HepG2 (cell line): ENCODE measurements around the gene TMEM253. TPM values are rescaled to one million over a fixed set of nuclear protein-coding genes. Genes with fewer than 3 reads are reported as not detected.

Experiments
- ETV6 ChIP-seq: sonication (generic); formaldehyde crosslinking; conservative IDR thresholded peaks from 2 replicates; pipeline ENCODE4 v1.4.0; 2020; ENCODE audit warnings: missing genetic modification reagents
- FOSL1 ChIP-seq: sonication (generic); formaldehyde crosslinking; IDR thresholded peaks from 2 replicates; pipeline ENCODE4 v1.9.0; 2021; ENCODE audit warnings: missing genetic modification reagents, borderline replicate concordance
- HES4 ChIP-seq: sonication (generic); formaldehyde crosslinking; IDR thresholded peaks from 2 replicates; pipeline ENCODE4 v1.9.0; 2021; ENCODE audit warnings: mild to moderate bottlenecking, missing genetic modification reagents, borderline replicate concordance
- IRX3 ChIP-seq: sonication (generic); formaldehyde crosslinking; IDR thresholded peaks from 2 replicates; pipeline ENCODE4 v1.8.1; 2023; ENCODE audit warnings: mild to moderate bottlenecking, low read depth, missing genetic modification reagents, borderline replicate concordance
- MTA3 ChIP-seq: sonication (generic); formaldehyde crosslinking; IDR thresholded peaks from 2 replicates; pipeline ENCODE4 v1.4.0; 2020; ENCODE audit warnings: missing genetic modification reagents
- MYPOP ChIP-seq: sonication (generic); formaldehyde crosslinking; IDR thresholded peaks from 2 replicates; pipeline ENCODE4 v1.8.1; 2023; ENCODE audit warnings: mild to moderate bottlenecking, moderate library complexity, missing genetic modification reagents
- PHF8 ChIP-seq: sonication (generic); formaldehyde crosslinking; IDR thresholded peaks from 2 replicates; pipeline ENCODE4 v1.5.0; 2020; ENCODE audit warnings: missing genetic modification reagents
- PTBP1 ChIP-seq: fragments of 200-400 bp; formaldehyde crosslinking; IDR thresholded peaks from 2 replicates; pipeline ENCODE4 v1.6.1; 2018; ENCODE audit warnings: low read length, low read depth; ENCODE audit not compliant: poor library complexity, severe bottlenecking
- ZBED4 ChIP-seq: sonication (generic); formaldehyde crosslinking; IDR thresholded peaks from 2 replicates; pipeline ENCODE4 v1.4.0; 2020; ENCODE audit warnings: missing genetic modification reagents, borderline replicate concordance
- ZBTB1 ChIP-seq: sonication (generic); formaldehyde crosslinking; IDR thresholded peaks from 2 replicates; pipeline ENCODE4 v1.4.0; 2020; ENCODE audit warnings: missing genetic modification reagents, borderline replicate concordance
- ZNF383 ChIP-seq: sonication (generic); formaldehyde crosslinking; IDR thresholded peaks from 2 replicates; pipeline ENCODE4 v1.4.0; 2020; ENCODE audit warnings: missing genetic modification reagents, mild to moderate bottlenecking, borderline replicate concordance
- ZNF547 ChIP-seq: sonication (generic); formaldehyde crosslinking; IDR thresholded peaks from 2 replicates; pipeline ENCODE4 v1.5.1; 2020; ENCODE audit warnings: mild to moderate bottlenecking, missing genetic modification reagents
- ZNF572 ChIP-seq: sonication (generic); formaldehyde crosslinking; IDR thresholded peaks from 2 replicates; pipeline ENCODE4 v1.5.1; 2020; ENCODE audit warnings: mild to moderate bottlenecking, missing genetic modification reagents
- ZNF616 ChIP-seq: sonication (generic); formaldehyde crosslinking; IDR thresholded peaks from 2 replicates; pipeline ENCODE4 v1.5.0; 2020; ENCODE audit warnings: low read depth, mild to moderate bottlenecking, missing genetic modification reagents
- ZNF687 ChIP-seq: sonication (generic); formaldehyde crosslinking; IDR thresholded peaks from 2 replicates; pipeline ENCODE4 v1.5.1; 2020; ENCODE audit warnings: mild to moderate bottlenecking, missing genetic modification reagents, moderate library complexity
- ZNF746 ChIP-seq: sonication (generic); formaldehyde crosslinking; IDR thresholded peaks from 2 replicates; pipeline ENCODE4 v1.8.0; 2022; ENCODE audit warnings: mild to moderate bottlenecking, missing genetic modification reagents
- ZUFSP ChIP-seq: sonication (generic); formaldehyde crosslinking; IDR thresholded peaks from 2 replicates; pipeline ENCODE4 v1.9.0; 2021; ENCODE audit warnings: missing genetic modification reagents, mild to moderate bottlenecking, borderline replicate concordance
- polyA plus RNA-seq, 8 experiments: library from polyadenylated mRNA; depleted of rRNA in 3 of 8; stranded (reverse) in 7 of 8; unstranded in 1 of 8; fragments of >200 nt; fragmentation: Illumina TruSeq in 4 of 8; extraction: Trizol in 4 of 8; gene quantifications; 2 replicates each; pipeline versions ENCODE4 v1.2.1 to v1.2.3, GENCODE V29; 2011 to 2016; ENCODE audit warnings: low read depth in 4 of 8, missing spikeins in 1 of 8, mixed read lengths in 1 of 8; ENCODE audit not compliant: insufficient read depth in 1 of 8
- total RNA-seq, 5 experiments: library from RNA; depleted of rRNA; stranded (reverse); fragments of >200 nt; fragmentation: Illumina TruSeq; extraction: Trizol; gene quantifications; 2 replicates each; pipeline ENCODE4 v1.2.3, GENCODE V29; 2016; ENCODE audit warnings: low read depth in 1 of 5

TMEM253 gene
- total and polyA plus RNA-seq, 2 of the 13 experiments (the other 11 are each of a cell fraction or from before 2014, with no cell fraction given) = 0.29 to 0.45 TPM

- TF ChIP-seq ZNF687 (peak; percentile 41; the same call in 1 of the 2 replicates), PHF8 (CRISPR knock-in tag) (peak; percentile 53), HES4 (0 out of 2 replicates have a peak, but pooled peaks have one; percentile 50), ZUFSP (no peak), ETV6 (CRISPR knock-in tag) (no peak), FOSL1 (no peak), MYPOP (CRISPR knock-in tag) (no peak; the same call in 1 of the 2 replicates), IRX3 (CRISPR knock-in tag) (no peak), ZBTB1 (CRISPR knock-in tag) (no peak), PTBP1 (no peak), ZNF572 (no peak), ZNF547 (CRISPR knock-in tag) (no peak), ZBED4 (CRISPR knock-in tag) (peak; percentile 65; the same call in 1 of the 2 replicates), ZNF616 (CRISPR knock-in tag) (no peak), ZNF383 (no peak), MTA3 (CRISPR knock-in tag) (no peak), ZNF746 (peak; percentile 96; the same call in 1 of the 2 replicates)
Measured at GRCh38 chr14:21055432-21056117, 45.3 kb upstream of the TMEM253 start (continued).
